Measurements from ENCODE around the gene PTPRT. TPM values are rescaled to one million over a fixed set of nuclear protein-coding genes. Genes with fewer than 3 reads are reported as not detected.

Gene PTPRT
- total RNA-seq, 6 experiments from 2014 or later = not detected

GRCh38 chr20:42656130-42656529 is 533.6 kb downstream of the PTPRT start:
- Mint-ChIP-seq H3K36me3 (ENCODE audit: low read depth) (no peaks in the 10 kb centered on the region), H3K4me1 (ENCODE audit: low read depth) (no peaks in the 10 kb centered on the region), H3K27me3 (ENCODE audit: insufficient read depth) (no peaks in the 10 kb centered on the region; the same call in 1 of the 2 replicates), H3K27ac (no peak overlapping the region), H3K4me3 (no peak overlapping the region), H3K9me3 (peaks cover 57% of the 10 kb centered on the region)
- TF ChIP-seq CTCF (IDR thresholded peaks at IDR 0.05) = no peak
- no peak for DNase-seq

GRCh38 chr20:42652266-42652665 is 537.4 kb downstream of the PTPRT start:
- no peaks in the 10 kb centered on the region for H3K36me3 Mint-ChIP-seq (ENCODE audit: low read depth)
- TF ChIP-seq CTCF (IDR thresholded peaks at IDR 0.05) = no peak
- no peak overlapping the region for H3K4me3 Mint-ChIP-seq
- DNase-seq = no peak
- no peak overlapping the region for H3K27ac Mint-ChIP-seq
- H3K27me3 Mint-ChIP-seq (ENCODE audit: insufficient read depth) = no peaks in the 10 kb centered on the region; the same call in 1 of the 2 replicates
- H3K9me3 Mint-ChIP-seq = peaks cover 52% of the 10 kb centered on the region
- no peaks in the 10 kb centered on the region for H3K4me1 Mint-ChIP-seq (ENCODE audit: low read depth)

GRCh38 chr20:42650191-42650746 is 539.4 kb downstream of the PTPRT start:
- Mint-ChIP-seq H3K4me3 (no peak overlapping the region), H3K27me3 (ENCODE audit: insufficient read depth) (no peaks in the 10 kb centered on the region; the same call in none of the 2 replicates), H3K27ac (no peak overlapping the region), H3K36me3 (ENCODE audit: low read depth) (no peaks in the 10 kb centered on the region), H3K4me1 (ENCODE audit: low read depth) (no peaks in the 10 kb centered on the region), H3K9me3 (peaks cover 40% of the 10 kb centered on the region)
- DNase-seq = no peak
- no peak for TF ChIP-seq CTCF (IDR thresholded peaks at IDR 0.05)

- no peak overlapping the region for H3K4me3 Mint-ChIP-seq
- H3K27me3 Mint-ChIP-seq (ENCODE audit: insufficient read depth) = no peaks in the 10 kb centered on the region; the same call in none of the 2 replicates
- no peaks in the 10 kb centered on the region for H3K36me3 Mint-ChIP-seq (ENCODE audit: low read depth)
- no peaks in the 10 kb centered on the region for H3K4me1 Mint-ChIP-seq (ENCODE audit: low read depth)
- no peak for DNase-seq
- no peak overlapping the region for H3K27ac Mint-ChIP-seq
- no peak for TF ChIP-seq CTCF (IDR thresholded peaks at IDR 0.05)
- H3K9me3 Mint-ChIP-seq = peaks cover 40% of the 10 kb centered on the region
Measured at GRCh38 chr20:42649748-42650147, 540.0 kb downstream of the PTPRT start.

GRCh38 chr20:42646250-42646649 is 543.5 kb downstream of the PTPRT start:
- no peak for TF ChIP-seq CTCF (IDR thresholded peaks at IDR 0.05)
- H3K27ac Mint-ChIP-seq = no peak overlapping the region
- no peaks in the 10 kb centered on the region; the same call in 1 of the 2 replicates for H3K27me3 Mint-ChIP-seq (ENCODE audit: insufficient read depth)
- H3K36me3 Mint-ChIP-seq (ENCODE audit: low read depth) = no peaks in the 10 kb centered on the region
- H3K4me3 Mint-ChIP-seq = no peak overlapping the region
- no peak for DNase-seq
- no peaks in the 10 kb centered on the region for H3K4me1 Mint-ChIP-seq (ENCODE audit: low read depth)
- peaks cover 18% of the 10 kb centered on the region for H3K9me3 Mint-ChIP-seq
